G401 (cell line): Measurements from ENCODE around the gene DRD4. TPM values are rescaled to one million over a fixed set of nuclear protein-coding genes. Genes with fewer than 3 reads are reported as not detected.

Experiments
- DNase-seq: peaks from one replicate; pipeline ENCODE4 v3.0.0-alpha.2; 2015; ENCODE audit warnings: low spot score
- in situ Hi-C: cut with HindIII; loops from 2 replicates; pipeline ENCODE4 v1.10.0; 2016; ENCODE audit warnings: low sequenced_read_pairs, mixed read lengths
- total RNA-seq: library from RNA; depleted of rRNA; stranded (reverse); fragments of >200 nt; shearing (Covaris generic); gene quantifications from 2 replicates; pipeline ENCODE4 v1.2.3, GENCODE V29; 2014; rRNA removed

The DRD4 gene
- total RNA-seq, result not detected in 2 replicates

DNA sequence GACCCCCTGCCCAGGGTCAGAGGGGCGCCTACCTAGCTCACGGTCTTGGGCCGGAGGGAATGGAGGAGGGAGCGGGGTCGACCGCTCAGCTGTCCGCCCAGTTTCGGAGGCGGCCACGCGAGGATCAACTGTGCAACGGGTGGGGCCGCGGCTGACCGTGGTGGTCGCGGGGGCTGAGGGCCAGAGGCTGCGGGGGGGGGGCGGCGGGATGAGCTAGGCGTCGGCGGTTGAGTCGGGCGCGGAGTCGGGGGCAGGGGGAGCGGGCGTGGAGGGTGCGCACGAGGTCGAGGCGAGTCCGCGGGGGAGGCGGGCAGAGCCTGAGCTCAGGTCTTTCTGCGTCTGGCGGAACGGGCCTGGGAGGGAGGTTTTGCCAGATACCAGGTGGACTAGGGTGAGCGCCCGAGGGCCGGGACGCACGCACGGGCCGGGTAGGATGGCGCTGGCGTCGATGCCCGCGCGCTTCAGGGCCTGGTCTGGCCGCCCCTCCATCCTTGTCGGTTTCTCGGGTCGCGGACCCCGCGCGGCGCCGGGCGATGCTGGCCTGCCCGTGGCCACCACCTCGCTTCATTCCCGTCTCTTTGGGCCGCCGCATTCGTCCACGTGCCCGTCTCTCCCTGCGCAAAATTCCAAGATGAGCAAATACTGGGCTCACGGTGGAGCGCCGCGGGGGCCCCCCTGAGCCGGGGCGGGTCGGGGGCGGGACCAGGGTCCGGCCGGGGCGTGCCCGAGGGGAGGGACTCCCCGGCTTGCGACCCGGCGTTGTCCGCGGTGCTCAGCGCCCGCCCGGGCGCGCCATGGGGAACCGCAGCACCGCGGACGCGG lies at the start of gene DRD4:
Gene DRD4, plus strand, starts transcription at position 759 of the 822 bp plus-strand sequence. Its CDS starts 36 bp downstream, at position 795.
- in situ Hi-C loops, result no loop called here
- DNase-seq, result no peak

DNA sequence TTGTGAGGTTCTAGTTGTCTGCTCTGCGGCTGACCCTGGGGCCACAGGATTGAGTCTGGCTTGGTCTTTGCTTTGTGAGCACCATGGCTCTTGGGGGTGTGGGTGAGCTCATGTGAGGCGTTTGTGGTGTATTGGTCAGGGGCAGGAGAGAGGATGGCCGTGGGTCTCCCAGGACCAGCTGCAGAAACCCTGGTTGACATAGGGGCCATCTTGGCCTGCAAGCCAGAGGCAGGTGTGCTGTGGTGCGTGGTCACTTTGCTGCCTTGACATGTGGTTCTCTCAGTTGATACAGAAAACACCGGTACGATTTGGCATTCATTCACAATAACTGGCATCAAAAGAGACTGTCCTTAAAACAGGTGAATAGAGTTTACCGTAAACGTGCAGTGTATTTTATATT lies 49.5 kb upstream of the DRD4 start:
- in situ Hi-C loops, result no loop called here
- DNase-seq, result no peak

DNA sequence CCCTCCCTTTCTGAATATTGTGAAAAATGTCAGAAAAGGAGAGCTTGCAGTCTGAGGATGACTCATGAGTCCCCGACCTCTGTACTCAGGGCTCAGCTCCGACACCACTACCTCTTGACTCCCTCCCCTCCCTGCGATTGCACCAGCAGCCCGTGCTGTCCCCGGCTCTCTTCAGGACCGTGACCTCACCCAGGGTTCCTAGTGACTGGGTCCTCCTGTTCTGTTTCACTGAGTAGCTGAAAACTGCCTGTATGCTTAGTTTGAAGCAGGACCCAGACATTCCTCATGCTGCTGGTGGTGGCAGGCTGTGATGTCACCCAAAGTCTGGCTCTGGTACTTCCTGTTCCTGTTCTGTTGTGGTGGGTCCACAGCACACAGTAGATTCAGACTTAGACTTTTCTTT lies 49.1 kb upstream of the DRD4 start:
- DNase-seq, result no peak
- in situ Hi-C loops, result no loop called here

DNA sequence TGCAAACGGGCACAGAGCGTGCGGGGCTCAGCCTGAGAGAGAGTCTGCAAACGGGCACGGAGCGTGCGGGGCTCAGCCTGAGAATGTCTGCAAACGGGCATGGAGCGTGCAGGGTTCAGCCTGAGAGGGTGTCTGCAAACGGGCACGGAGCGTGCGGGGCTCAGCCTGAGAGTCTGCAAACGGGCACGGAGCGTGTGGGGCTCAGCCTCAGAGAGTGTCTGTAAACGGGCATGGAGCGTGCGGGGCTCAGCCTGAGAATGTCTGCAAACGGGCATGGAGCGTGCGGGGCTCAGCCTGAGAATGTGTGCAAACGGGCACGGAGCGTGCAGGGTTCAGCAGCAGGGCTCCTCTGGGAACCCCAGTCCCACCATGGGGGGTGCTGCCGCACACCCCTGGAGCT lies 47.3 kb upstream of the DRD4 start:
- no peak for DNase-seq

DNA sequence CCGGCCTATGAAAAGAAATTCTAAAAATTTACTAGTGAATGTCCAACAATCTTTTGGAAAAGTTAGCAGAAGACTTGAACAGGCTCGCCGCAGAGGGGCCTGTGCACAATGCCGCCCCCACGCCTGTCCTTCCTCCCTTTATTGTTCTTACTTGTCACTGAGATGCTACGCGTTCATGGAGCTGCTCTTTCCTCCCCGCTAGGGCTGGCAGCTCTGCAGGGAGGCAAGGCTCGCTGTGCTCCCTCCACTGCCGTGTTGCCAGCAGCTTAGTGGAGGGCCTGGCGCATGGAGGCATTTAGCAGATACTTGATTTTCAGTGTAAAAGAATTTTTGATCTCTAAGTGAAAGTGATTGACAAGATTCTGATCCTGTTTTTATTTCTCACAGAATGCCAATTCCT lies 46.1 kb upstream of the DRD4 start:
- DNase-seq, result peak; percentile 68

More for the DNA sequence above, 47.3 kb upstream of the DRD4 start:
- in situ Hi-C loops, result no loop called here

DNA sequence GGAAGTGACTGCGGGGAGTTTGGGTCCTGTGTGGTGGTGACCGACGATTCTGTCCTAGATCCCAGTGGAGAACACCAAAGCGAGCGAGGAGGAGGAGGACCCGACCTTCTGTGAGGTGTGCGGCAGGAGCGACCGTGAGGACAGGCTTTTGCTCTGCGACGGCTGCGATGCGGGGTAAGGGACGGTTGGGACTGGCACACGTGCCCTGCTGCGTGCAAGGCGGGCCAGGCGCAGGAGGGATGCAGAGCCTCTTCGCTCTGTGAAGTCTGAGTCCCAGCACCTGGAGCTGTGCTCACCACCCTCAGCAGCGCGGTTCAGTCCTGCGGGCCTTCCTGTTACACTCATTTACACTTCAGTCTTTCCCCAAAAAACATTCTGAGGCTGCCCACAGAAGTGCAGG lies 44.6 kb upstream of the DRD4 start:
- in situ Hi-C loops, result no loop called here
- no peak for DNase-seq

More for the DNA sequence above, 46.1 kb upstream of the DRD4 start:
- in situ Hi-C loops, result no loop called here

DNA sequence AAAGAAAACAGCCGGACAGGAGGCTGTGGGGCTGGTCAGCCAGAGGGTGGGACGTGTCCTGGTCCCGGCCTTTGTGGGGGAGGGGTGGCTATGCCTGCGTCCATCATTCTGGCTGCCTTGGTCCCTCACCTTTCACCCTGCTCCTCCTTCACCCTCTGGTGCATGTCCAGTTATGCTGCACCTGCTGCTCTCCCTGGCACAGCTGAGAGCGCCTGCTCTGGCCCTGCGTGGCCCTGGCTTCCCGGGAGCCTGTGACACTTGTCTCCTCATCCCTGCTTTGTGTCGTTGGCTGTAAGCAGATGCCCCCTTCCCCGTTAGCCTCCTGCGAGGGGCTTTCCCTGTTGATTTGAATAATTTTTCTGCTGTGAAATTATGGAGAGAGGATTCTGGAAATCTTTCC lies 44.2 kb upstream of the DRD4 start:
- in situ Hi-C loops, result no loop called here
- no peak for DNase-seq

DNA sequence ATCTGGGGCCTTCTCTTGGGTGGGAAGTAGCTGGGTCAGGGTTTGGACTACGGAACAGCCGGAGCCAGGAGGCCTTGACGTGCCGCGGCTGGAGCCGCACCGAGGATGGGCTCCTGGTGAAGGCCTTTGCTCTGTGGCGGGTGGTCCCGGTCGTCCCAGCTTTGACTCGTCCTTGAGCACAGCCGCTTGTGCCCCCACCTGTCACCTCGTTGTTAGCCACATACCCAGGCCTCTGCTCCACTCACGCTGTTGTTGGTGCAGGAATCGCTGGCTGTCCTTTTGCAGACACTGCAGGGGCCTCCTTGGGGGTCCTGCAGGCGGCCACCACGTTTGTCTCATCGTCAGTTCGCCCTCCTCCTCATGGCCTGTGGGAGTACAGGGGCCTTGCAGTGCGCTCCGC lies 43.7 kb upstream of the DRD4 start:
- no peak for DNase-seq
- in situ Hi-C loops, result no loop called here

DNA sequence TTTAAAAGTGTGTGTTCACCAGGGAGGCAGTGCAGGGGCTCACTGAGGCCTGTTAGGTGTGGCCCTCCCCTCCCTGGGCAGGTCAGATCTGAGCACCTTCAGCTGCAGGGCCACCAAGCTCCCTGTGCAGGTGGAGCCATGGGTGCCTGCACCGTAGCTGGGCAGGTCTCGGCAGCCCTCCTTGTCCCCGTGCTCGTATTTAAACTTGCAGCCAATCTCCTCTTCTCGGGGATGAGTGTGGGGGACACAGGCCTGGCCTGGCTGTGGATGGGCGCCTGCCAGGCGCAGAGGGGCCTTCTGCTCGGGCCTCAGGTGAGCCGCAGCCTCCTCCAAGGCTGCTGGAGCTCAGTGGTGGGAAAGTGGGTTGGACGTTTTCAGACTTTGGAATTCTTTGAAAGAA lies 41.7 kb upstream of the DRD4 start:
- DNase-seq, result no peak
- in situ Hi-C loops, result no loop called here

DNA sequence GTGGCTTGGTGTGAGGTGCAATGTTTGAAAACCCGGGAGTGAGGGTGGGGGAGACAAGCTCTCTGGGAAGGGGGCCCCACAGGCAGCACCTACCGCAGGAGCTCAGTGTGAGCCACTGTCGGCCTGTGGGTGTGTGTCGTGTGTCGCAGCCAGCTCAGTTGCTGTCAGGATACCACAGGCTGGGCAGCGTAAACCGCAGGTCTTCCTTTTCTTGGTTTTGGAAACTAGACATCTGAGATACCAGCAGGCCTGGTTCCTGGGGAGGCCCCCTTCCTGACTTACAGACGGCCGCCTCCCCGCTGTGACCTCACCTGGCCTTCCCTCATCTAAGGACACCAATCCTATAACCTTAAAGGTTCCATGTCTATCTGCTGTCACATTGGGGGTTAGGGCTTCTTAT lies 40.7 kb upstream of the DRD4 start:
- no peak for DNase-seq
- in situ Hi-C loops, result no loop called here

DNA sequence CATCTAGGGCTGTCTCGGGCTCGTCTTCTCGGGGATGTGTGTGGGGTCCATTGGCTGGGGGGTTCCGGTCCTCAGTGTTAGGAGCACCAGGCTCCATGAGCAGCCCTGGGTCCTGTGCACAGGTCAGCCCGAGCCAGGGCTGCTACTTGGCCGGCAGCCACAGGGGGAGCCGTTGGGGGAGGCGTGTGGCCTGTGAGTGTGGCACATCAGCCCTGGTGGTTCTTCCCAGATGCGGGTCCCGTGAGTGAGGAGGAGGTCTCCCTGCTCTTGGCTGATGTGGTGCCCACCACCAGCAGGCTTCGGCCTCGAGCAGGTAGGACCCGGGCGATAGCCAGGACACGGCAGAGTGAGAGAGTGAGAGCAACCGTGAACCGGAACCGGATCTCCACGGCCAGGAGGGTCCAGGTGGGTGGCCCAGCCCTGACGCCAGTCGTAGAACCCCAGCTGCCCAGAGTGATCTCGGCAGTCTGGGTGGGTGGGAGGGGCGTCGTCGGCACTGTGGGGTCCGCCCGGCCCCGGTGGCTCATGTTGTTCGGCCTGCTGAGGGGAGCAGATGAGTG lies 39.8 kb upstream of the DRD4 start:
- no peak for DNase-seq
- in situ Hi-C loops, result no loop called here

DNA sequence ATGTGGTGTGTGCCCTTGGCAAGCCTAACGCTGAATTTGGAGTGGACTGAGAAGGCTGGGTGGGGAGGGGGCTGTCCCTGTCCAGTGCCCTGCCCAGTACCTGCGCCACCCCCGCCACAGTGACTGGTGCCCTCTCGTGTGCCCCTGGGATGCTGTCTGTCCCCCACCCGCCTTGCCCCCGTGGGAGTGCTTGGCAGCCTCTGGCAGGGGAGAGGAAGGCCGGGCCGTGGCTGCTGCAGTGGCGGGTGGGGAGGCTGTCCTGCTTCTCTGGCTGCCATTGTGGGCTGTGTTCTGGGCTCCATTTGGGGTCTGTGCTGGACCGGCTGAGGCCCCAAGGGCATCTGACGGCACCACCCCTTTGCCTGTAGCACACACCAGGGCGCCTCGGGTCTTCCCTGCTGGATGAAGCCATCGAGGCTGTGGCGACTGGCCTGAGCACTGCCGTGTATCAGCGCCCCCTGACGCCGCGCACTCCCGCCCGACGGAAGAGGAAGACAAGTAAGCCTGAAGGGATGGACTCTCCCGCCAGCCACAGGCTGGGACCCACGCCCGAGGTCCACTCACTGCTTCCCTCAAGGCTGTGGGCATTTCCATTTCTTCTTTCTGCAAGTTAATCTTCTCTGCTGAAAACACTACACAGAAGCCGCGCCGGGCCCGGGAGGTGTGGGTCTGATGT lies 38.9 kb upstream of the DRD4 start:
- no peak for DNase-seq
- in situ Hi-C loops, result no loop called here

DNA sequence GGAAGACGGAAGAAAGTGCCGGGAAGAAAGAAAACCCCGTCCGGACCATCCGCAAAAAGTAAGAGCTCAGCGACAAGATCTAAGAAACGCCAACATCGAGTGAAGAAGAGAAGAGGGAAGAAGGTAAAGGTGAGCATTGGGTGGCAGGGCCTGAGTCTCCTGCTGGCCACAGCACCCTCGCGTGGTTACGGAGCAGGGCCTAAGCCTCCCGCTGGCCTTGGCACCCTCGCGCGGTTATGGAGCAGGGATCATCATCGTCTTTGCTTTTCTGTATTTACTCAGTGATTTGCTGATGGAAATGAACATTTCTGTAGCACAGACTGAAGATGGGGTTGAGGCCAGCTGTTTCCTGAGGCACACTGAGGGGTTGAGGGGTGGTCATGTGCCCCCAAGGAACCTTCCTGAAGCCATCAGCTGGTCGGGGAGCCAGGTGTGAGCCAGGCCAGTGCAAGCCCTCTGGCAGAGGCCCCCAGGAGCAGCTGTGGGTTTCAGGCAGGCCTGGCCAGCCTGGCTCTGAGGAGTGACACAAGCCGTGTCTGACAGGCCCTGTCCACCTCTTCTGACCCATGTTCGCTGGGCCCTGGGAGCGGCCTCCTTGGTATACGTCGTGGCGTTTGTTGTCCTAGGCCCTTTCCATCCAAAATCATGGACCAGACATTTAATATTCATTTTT lies 35.4 kb upstream of the DRD4 start:
- in situ Hi-C loops, result no loop called here

DNA sequence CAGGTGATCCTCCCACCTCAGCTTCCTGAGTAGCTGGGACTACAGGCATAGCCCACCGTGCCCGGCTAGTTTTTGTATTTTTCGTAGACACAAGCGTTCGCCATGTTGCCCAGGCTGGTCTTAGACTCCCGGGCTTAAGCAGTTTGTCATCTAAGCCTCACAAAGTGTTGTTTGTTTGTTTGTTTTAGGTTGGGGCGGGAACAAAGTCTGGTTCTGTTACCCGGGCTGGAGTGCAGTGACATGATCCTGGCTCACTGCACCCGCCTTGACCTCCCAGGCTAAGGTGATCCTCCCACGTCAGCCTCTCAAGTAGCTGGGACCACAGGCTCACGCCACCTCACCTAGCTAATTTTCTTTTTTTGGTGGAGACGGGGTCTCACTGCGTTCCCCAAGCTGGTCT lies 33.9 kb upstream of the DRD4 start:
- DNase-seq, result no peak
- in situ Hi-C loops, result no loop called here

More for the DNA sequence above, 35.4 kb upstream of the DRD4 start:
- no peak for DNase-seq

DNA sequence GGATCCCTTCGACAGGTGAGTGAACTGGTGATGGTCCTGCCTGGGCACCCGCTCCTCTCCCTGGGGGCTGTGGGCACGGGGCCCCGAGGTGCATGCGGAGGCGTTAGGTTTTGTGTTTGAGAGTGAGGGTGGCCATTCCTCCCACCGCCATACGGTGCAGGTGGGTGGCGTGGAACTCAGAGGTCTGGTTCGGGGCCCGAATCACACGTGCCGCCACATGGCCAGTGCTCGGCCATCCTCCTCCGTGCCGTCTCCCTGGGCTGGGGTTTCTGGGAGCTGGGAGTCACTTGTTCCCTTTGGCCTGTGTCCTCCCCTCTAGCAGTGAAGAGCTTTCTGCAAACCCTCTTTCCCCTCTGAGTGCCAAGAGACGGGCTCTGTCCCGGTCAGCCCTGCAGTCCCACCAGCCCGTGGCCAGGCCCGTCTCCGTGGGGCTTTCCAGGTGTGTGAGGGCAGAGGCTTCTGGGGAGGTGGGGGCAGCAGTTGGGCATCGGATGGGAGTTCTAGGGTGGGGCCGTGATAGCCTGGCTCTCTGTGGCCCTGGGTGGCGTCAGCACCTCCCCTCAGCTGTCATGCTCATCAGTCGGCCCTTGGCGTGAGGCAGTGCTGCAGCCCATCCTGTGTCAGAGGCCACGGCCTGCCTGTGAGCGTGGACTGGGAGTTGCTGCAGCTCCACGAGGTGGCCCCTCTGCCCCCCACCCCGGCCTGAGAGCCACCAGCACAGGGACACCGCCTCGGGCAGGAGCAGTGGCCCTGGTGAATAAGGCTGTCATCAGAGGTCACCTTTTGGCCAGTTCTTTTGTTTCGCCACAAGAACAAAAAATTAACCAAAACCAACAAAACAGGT lies 31.6 kb upstream of the DRD4 start:
- DNase-seq, result no peak
- in situ Hi-C loops, result no loop called here

DNA sequence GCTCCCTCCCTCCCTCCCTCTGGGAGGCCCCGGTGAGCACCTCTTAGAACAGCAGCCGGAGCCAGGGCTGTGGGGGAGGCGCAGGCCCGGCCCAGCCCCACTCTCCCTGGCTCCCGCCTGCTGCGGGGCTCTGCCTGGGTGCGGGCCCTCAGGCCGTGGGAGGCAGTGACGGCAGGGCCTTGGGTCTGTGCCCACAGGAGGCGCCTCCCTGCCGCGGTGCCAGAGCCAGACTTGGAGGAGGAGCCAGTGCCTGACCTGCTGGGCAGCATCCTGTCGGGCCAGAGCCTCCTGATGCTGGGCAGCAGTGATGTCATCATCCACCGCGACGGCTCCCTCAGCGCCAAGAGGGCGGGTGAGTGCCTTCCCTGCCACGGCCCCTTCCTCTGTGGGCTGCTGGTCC lies 30.8 kb upstream of the DRD4 start:
- in situ Hi-C loops, result no loop called here
- DNase-seq, result peak; percentile 92

DNA sequence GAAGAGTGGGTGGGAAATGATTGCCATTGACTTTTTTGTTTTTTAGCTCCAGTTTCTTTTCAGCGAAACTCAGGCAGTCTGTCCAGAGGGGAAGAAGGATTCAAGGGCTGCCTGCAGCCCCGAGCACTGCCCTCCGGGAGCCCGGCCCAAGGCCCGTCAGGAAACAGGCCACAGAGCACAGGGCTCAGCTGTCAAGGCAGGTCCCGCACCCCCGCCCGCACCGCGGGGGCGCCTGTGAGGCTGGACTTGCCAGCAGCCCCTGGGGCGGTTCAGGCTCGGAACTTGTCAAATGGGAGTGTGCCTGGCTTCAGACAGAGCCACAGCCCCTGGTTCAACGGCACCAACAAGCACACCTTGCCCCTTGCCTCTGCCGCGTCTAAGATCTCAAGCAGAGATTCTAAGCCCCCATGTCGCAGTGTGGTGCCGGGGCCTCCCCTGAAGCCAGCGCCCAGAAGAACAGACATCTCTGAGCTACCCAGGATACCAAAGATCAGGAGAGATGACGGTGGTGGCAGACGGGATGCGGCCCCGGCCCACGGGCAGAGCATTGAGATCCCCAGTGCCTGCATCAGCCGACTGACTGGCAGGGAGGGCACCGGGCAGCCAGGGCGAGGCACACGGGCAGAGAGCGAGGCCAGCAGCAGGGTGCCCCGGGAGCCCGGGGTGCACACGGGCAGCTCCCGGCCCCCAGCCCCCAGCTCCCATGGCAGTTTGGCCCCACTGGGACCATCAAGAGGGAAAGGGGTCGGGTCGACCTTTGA lies 29.9 kb upstream of the DRD4 start:
- DNase-seq, result no peak
- in situ Hi-C loops, result no loop called here

DNA sequence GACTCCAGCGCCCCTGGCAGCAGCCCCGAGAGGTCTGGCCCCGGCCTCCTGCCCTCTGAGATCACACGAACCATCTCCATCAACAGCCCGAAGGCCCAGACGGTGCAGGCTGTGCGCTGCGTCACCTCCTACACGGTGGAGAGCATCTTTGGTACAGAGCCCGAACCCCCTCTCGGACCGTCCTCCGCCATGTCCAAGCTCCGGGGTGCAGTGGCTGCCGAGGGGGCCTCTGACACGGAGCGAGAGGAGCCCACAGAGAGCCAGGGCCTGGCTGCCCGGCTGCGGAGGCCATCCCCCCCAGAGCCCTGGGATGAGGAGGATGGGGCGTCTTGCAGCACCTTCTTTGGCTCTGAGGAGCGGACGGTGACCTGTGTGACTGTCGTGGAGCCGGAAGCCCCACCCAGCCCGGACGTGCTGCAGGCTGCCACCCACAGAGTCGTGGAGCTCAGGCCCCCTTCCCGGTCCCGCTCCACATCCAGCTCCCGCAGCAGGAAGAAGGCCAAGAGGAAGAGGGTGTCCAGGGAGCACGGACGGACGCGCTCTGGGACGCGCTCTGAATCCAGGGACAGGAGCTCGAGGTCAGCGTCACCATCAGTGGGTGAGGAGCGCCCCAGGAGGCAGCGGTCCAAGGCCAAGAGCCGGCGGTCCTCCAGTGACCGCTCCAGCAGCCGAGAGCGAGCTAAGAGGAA lies 29.0 kb upstream of the DRD4 start:
- no peak for DNase-seq
- in situ Hi-C loops, result no loop called here
